C4-2B (cell line): Measurements from ENCODE around the gene PARP1.

ENCODE experiments used
- CTCF ChIP-seq: fragments of 450-650 bp; conservative IDR thresholded peaks from 2 replicates; pipeline ENCODE4 v1.5.1; 2017; ENCODE audit warnings: mild to moderate bottlenecking
- ZFX ChIP-seq: fragments of 450-650 bp; IDR thresholded peaks from 2 replicates; pipeline ENCODE4 v1.6.1; 2017

DNA sequence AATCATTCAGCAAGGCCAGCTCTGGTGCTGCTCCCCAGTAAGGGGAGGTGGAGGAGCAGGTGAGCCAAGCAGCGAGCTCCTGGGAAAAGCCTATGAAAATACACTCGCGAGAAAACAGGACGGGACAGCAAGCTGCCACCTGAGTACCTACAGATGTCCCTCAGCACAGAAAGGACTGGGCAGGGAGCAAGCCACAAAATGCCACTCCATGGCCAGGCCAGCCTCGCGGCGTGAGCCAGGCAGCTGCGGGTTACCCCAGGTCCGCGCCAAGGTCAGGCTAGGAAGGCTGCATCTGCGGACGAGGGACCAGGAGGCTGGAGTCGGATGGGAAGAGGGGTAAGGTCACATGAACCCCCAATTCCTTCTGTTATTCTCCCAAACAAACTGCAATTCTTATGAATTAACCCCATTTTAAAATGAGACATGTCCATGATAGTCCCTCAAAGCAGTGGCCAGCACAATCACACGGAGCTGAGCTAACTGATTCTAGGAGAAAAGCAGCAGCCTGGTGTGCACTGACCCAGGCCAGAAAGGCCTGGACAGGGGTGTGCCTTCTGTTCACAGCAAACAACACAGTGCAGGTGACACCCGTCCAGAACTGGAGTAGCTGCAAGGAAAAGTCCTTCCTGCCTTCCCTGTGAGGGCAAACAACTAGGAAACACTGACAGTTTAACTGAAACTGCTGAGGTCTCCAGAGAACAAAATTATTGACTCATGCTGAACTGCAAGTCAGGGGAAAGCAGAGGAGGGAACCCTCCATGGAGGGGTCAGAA lies 26.5 kb downstream of the PARP1 start:
- TF ChIP-seq CTCF (no peak), ZFX (no peak)
